IPS DF 4.7 (cell line): ENCODE data around the gene GLTPD2.
"Not testable (repeated sequence)": the region's sequence is repeated elsewhere in the genome, so short reads cannot be mapped to it uniquely, and the experiment has no call there.

Experiments used
- DNase-seq: peaks from one replicate; pipeline ENCODE4 v3.0.0-alpha.2; 2013; ENCODE audit warnings: low spot score; ENCODE audit errors: extremely low read depth

GLTPD2 gene

DNA sequence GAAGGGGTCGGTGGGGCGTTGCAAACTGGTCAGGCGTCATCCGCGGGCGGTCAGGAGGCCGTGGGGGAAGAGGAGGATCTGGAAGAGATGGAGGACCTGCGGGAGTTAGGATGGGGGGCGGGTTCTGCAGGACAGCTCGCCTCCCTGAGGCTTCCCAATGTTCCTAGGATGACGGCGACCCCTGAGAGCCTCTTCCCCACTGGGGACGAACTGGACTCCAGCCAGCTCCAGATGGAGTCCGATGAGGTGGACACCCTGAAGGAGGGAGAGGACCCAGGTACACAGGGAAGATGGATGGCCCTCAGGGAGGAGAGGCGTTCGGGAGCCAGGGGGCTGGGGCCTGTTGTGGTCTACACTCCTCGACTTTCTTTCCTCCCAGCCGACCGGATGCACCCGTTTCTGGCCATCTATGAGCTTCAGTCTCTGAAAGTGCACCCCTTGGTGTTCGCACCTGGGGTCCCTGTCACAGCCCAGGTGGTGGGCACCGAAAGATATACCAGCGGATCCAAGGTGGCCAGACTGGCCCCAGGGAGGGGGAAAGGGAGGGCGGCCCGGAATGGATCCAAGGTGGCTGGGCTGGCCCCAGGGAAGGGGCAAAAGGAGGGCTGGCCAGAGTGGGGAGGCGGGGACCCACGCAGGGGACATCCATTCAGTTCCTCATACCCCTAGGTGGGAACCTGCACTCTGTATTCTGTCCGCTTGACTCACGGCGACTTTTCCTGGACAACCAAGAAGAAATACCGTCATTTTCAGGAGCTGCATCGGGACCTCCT, 19.0 kb downstream of the GLTPD2 start:
- no peak for DNase-seq

- no peak for DNase-seq
These were observed 19.6 kb downstream of the GLTPD2 start for GRCh38 chr17:4808378-4808767.

DNA sequence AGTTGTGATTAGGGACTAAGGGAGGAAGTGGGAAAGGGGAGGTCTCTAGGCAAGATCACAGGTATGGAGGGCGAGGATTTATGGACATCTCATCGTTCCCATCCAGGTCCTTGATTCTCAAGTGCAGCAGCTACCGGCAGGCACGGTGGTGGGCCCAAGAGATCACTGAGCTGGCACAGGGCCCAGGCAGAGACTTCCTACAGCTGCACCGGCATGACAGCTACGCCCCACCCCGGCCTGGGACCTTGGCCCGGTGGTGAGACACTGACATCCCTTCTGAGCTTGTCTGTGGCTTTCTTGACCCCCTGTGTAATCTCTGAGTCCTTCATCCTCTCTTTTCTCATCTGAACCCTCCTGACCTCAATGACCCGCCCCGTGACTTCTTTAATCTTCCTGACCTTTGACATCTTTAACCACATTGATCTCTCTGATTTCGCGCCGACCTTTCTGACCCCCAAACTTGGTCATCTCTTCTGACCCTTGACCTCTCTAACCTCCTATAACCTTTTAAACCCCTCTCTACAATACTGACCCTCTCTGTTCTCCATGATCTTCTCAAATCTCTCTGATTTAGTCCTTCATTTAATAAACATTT, 22.0 kb downstream of the GLTPD2 start:
- DNase-seq: no peak

GRCh38 chr17:4811471-4811870, 22.7 kb downstream of the GLTPD2 start:
- no peak for DNase-seq

DNA sequence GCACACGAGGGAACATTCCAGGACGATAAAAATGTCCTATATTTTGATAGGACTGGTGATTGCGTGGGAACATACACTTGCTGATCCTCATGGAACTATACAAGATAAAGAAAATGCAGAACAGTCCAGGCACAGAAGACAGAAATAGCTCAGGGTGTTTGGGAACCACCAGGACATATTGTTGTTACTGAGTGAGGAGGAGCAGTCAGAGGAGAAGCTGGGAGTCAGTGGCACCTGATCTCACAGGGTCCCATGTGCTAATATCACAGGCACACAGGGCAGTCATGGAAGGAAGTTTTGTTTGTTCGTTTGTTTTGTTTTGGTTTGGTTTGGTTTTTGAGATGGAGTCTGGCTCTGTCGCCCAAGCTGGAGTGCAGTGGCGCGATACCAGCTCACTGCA, 23.9 kb downstream of the GLTPD2 start:
- DNase-seq: no peak

DNA sequence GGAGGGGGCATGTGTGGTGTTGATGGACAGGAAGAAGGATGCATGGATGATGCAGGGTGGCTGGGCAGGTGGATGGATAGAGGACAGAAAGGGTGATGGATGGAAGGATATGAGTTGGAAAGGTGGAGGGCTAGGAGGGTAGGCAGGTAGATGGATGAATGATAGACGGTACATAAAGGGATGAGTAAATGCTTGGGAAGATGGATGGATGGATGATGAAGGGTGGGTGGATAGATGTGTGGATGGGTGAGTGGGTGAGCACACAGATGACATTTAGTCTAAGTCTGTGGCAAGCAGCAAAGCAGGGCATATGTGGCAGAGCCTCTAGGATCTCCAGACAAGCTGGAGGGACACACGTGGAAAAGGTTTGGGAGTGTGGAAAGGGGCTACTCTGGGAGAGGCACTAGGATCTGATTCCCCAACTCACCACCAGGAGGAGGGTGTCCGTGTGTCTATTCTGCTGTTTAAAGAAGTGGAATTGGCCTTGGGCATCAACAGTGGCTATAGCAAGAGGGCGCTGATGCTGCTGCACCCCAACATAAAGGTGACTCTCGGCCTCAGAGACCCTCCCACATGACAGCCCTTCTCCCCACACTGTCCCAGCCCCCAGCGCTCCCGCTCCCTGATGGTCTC, 26.4 kb downstream of the GLTPD2 start:
- no peak for DNase-seq

GRCh38 chr17:4816826-4817225, 28.1 kb downstream of the GLTPD2 start:
- no peak for DNase-seq

DNA sequence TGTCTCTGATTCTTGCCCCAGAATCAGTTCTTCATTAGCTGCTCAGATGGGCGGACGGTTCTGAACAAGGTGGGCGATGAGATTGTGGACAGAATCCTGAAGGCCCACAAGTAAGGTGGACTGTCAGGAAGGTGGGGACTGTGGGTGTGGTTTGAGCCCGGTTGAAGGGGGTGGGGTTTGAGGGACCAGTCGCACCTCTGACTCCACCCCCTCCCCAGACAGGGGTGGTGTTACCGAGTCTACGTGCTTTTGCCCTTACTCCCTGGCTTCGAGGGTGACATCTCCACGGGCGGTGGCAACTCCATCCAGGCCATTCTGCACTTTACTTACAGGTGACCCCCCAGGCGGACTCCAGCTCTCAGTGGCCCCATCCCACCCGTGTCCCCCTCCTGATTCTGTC, 29.5 kb downstream of the GLTPD2 start:
- no peak for DNase-seq

GRCh38 chr17:4822835-4823234, 34.1 kb downstream of the GLTPD2 start:
- no peak for DNase-seq

DNA sequence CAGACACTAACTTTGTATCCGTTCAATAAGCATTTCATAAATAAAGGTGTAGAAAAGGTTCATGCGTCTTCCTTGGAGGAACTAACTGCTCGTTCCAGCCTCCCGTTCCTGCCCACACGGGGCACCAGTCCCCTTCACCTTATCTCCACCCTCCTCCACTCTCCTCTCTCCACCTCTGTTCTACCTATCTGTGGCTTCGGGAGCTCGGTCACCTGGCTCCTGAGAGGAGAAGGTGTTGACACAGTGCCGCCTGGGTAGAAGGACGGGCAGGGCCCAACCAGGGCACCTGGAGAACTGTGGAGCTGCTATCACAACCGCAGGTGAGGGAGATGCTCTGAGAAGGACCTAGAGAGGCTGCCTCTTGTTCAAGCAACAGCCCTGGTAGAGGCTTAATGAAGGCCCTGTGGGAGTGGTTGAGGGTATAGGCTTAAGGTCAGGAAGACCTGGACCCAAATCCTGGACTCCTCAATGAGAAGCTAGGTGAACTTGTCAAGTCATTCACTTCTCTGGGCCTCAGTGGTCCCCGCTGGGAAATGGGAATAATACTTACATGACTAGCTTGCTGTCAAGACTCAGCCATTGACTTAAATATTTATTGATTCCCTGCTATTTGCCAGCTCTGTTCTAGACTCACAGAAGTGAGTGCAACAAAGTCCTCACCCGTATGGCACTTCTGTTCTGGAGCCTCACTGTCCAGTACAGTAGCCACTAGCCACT, 34.8 kb downstream of the GLTPD2 start:
- no peak for DNase-seq

DNA sequence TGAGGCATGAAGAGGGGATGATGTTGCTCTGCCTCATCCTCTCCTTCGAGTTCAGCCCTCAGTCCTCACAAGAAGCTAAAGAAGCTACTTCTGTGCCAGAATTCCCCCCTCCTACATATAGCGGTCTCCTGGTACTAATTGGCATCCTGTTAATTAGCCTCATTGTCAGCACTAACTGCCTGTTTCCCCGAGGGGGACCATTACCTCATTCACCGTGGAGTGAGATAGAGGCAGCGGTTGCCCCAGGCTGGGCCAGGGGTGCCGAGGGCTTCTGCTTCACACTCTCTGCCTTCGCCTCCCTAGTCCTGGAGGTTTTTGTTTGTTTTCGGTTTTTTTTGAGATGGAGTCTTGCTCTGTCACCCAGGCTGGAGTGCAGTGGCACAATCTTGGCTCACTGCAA, 38.6 kb downstream of the GLTPD2 start:
- no peak for DNase-seq

- DNase-seq: not testable (repeated sequence)
These were observed 44.0 kb downstream of the GLTPD2 start for GRCh38 chr17:4832829-4833177.

- DNase-seq: no peak
These were observed 44.6 kb downstream of the GLTPD2 start, which contains the start of gene MINK1 for GRCh38 chr17:4833178-4833940. TSS of gene MINK1 (plus strand) at chr17:4833340. CDS start at chr17:4833584, 244 bp downstream.

DNA sequence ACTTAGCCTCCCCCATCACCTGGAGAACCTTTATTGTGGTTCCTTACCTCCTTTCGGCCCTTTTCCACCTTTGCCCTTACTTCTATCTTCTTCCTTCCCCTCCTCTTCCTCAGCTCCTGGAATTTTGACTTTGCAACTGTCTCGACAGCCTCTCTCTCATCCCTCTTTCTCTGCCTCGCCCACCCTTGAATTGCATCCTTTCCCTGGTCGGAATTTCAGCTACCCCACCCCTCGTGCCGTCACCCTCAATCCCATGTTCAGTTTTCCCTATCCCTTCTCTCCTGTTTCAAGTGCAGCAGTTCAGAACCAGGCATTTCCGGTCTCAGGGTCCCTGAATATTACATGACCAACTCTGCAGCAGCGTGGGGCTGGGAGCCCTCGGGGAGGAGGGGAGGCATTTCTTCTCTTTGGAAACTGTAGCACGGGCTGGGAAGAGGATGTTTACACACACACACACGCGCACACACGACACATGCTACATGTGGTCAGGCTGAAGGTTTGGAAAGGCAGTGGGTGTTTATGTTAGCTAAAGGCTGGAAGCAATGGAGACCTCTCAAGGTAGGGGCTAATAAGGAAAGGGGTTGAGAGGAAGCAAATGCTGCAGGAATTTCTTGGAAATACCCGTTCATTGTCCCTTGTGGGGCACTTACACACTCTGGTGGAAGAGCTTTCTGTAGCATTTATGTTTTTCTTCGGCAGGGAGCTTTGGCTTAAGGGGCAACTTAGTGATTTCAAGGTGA, 45.3 kb downstream of the GLTPD2 start:
- DNase-seq: no peak

DNA sequence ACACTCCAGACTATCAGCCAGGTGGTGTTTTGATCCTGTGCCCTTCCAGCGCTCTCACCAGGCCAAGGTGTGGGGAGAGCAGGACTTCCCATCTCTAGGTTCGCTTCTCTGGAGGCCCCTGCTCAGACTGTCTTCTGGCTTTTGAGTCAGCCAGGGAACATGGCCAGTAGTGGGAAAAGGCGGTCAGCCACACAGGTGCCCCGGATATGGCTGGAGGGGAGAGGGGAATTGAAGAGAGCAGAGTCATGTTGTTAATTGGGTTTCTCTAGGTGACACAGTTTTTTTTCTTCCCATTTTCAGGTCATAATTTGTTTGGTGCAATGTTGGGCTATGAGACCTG, 45.9 kb downstream of the GLTPD2 start:
- no peak for DNase-seq

DNA sequence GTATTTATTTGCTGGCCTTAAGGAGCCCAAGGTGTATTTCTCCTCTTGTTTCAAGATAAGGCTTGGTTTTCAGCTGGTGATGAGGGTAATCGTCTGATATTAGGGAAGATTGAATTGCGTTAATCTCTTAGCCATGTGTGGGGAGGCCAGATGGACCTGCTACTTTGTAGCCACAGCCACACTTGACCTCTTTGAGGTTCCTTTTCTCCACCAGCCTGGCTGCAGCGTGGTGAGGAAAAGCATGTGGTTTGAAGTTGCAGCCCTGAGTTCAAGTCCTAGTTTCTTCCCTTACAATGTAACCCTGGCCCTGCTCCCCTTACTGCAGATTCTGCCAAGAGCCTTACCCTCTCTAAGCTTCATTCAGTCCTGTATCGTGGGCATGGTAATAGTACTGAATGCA, 47.5 kb downstream of the GLTPD2 start:
- no peak for DNase-seq

DNA sequence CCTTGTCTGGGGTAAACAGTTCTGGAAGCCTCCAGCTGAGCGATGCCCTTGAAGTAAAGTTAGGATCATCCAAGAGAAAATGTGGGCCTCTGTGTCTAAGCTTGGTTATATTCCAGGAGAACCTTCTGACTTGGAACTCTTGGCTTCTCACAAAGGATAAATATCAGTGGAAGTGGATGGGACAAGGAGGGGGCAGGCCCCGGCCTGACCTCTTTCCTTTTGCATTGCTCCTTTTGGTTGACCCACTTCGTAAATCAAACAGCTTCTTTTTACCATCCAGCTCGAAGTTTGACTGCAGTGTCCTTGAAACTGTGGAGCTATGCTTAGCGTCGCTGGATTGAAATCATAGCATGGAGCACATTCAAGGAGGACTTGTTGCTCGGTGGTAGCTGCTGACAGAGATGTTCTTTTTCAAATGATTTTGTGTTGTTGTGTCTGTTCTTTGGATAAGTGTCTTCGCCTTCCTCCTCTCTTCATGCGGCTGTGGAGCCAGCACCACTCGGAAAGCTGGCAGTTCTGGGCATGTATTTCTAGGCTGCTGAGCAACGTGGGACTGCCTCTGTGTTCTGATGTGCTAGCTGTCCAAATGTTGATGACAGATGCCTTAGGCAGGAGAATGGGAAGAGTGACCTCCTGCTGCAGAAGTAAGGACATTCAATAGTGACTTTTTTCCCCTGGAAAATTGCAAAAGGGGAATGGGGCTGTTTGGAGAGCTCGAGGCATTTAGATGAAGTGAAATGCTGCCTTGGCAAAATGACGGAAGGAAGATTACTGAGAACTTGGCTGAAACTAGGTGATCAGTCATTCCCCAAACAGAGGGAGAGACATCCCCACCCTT, 48.9 kb downstream of the GLTPD2 start:
- DNase-seq: no peak

GRCh38 chr17:4838309-4838785, 49.6 kb downstream of the GLTPD2 start:
- no peak for DNase-seq

GRCh38 chr17:4839221-4839620, 50.5 kb downstream of the GLTPD2 start:
- DNase-seq: no peak
